Uterus (tissue), 2 donors: Measurements from ENCODE around the gene TTC9C.

ENCODE experiments used
- POLR2A ChIP-seq, 2 donors: fragments of 450-650 bp; IDR thresholded peaks; one replicate each; pipeline ENCODE4 v1.6.1; 2016; ENCODE audit warnings: antibody characterized with exemption in 2 of 2, mild to moderate bottlenecking in 1 of 2, moderate library complexity in 1 of 2
- TF ChIP-seq, protein P1 (sequence below), 4 experiments: fragments of 200-600 bp in 2 of 4; fragments of 450-650 bp in 2 of 4; sonication (generic) in 2 of 4; IDR thresholded peaks; one replicate each; pipeline ENCODE4 v1.5.1; 2016 to 2019; ENCODE audit warnings: antibody characterized with exemption in 4 of 4, mild to moderate bottlenecking in 2 of 4, moderate library complexity in 1 of 4

DNA sequence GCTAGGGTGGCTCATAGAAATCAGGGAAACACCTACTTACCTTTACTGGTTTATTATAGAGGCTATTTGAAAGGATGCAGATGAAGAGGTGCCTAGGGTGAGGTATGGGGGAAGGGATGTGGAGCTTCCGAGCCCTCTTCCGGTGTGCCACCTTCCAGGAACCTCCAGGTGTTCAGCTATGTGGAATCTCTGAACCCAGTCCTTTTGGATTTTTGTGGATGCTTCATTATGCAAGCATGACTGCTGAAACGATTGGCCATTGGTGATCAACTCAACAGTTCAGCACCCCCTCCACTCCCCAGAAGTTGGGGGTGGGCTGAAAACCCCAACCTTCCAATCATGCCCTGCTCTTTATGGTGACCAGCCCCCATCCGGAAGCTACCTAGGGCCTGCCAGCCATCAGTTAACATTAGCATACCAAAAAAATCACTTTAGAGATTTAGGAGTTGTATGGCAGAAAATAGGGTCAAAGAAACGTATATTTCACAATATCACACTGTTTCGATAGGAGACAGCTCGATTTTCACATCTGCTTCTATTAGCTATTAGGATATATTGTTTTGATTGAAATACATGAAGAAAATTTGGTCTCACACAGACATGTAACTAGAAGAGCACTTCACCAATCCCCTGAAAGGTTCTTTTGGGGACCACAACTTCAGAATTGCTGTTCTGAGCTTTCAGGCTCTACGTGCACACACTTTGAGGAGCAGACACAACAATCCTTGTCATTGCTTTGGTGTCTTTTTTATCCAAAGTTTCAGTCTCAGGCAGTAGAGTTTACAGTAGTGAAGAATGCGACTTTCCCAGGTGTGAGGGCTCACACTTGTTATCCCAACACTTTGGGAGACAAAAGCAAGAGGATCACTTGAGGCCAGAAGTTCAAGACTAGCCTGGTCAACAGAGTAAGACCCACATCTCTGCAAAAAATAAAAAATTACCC, 29.8 kb downstream of the TTC9C start:
- TF ChIP-seq, protein P1, sequence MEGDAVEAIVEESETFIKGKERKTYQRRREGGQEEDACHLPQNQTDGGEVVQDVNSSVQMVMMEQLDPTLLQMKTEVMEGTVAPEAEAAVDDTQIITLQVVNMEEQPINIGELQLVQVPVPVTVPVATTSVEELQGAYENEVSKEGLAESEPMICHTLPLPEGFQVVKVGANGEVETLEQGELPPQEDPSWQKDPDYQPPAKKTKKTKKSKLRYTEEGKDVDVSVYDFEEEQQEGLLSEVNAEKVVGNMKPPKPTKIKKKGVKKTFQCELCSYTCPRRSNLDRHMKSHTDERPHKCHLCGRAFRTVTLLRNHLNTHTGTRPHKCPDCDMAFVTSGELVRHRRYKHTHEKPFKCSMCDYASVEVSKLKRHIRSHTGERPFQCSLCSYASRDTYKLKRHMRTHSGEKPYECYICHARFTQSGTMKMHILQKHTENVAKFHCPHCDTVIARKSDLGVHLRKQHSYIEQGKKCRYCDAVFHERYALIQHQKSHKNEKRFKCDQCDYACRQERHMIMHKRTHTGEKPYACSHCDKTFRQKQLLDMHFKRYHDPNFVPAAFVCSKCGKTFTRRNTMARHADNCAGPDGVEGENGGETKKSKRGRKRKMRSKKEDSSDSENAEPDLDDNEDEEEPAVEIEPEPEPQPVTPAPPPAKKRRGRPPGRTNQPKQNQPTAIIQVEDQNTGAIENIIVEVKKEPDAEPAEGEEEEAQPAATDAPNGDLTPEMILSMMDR (IDR thresholded peaks at IDR 0.05): no peak
- TF ChIP-seq POLR2A (IDR thresholded peaks at IDR 0.05): no peak
